ENCODE data around the gene IL17RC.

DNA sequence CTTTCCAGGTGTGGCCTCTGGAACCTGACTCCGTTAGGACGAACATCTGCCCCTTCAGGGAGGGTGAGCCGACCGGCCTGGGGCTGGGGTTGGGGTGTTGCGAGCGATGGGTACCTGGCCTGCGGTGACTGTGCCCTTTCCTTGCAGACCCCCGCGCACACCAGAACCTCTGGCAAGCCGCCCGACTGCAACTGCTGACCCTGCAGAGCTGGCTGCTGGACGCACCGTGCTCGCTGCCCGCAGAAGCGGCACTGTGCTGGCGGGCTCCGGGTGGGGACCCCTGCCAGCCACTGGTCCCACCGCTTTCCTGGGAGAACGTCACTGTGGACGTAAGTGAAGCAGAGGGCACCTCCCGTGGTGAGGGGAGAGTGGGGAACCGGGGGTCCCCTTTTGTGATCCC is 11.3 kb downstream of the IL17RC start:
- TF ChIP-seq CTCF (IDR thresholded peaks at IDR 0.05; ENCODE audit: control extremely low read depth in 1 of 3, insufficient read depth in 1 of 3, low read depth in 1 of 3, low read length in 3 of 3): no peak
- TF ChIP-seq YY1 (IDR thresholded peaks at IDR 0.05; ENCODE audit: low read depth, low read length): no peak
- TF ChIP-seq RAD21 (IDR thresholded peaks at IDR 0.05 in 1 of 2, conservative IDR thresholded peaks at IDR 0.05 in 1 of 2; ENCODE audit: low read depth in 2 of 2, low read length in 2 of 2): no peak
- TF ChIP-seq FOSL1 (IDR thresholded peaks at IDR 0.05; ENCODE audit: insufficient read depth, low read depth, low read length): no peak
- TF ChIP-seq SP2 (IDR thresholded peaks at IDR 0.05; ENCODE audit: low read length): no peak
- TF ChIP-seq POLR2AphosphoS5 (IDR thresholded peaks at IDR 0.05; ENCODE audit: low read depth, low read length): no peak
- TF ChIP-seq POU5F1 (IDR thresholded peaks at IDR 0.05; ENCODE audit: low read depth, low read length): no peak
- no peak for TF ChIP-seq CBX5 (IDR thresholded peaks at IDR 0.05; ENCODE audit: low read depth, low read length)
- TF ChIP-seq ATF3 (IDR thresholded peaks at IDR 0.05; ENCODE audit: insufficient read depth, low read depth, low read length): no peak
- no peak for TF ChIP-seq BRCA1 (IDR thresholded peaks at IDR 0.05; ENCODE audit: low read depth, low read length)
- no peak for TF ChIP-seq POLR2A (IDR thresholded peaks at IDR 0.05; ENCODE audit: control extremely low read depth in 1 of 2, low read depth in 2 of 2, low read length in 2 of 2)
- TF ChIP-seq CEBPB (IDR thresholded peaks at IDR 0.05; ENCODE audit: low read depth, low read length): no peak
